HUES64 (cell line): Measurements from ENCODE around the gene GIPR.

Experiments used
- H3K27ac ChIP-seq: 2 replicates; pipeline ENCODE4 v1.7.0; 2013; ENCODE audit warnings: low read depth, low read length, inconsistent platforms
- H3K27me3 ChIP-seq: 2 replicates; pipeline ENCODE4 v1.6.1; 2013; ENCODE audit warnings: mild to moderate bottlenecking, low read length; ENCODE audit not compliant: insufficient read depth
- H3K36me3 ChIP-seq: 2 replicates; pipeline ENCODE4 v1.6.1; 2013; ENCODE audit warnings: mild to moderate bottlenecking, low read length; ENCODE audit not compliant: insufficient read depth
- H3K4me1 ChIP-seq: 2 replicates; pipeline ENCODE4 v1.6.1; 2013; ENCODE audit warnings: mild to moderate bottlenecking, low read length, moderate library complexity; ENCODE audit not compliant: insufficient read depth
- H3K4me3 ChIP-seq: 2 replicates; pipeline ENCODE4 v1.5.1; 2013; ENCODE audit warnings: mild to moderate bottlenecking, low read length, moderate library complexity
- H3K9ac ChIP-seq: 2 replicates; pipeline ENCODE4 v1.6.1; 2013; ENCODE audit warnings: mild to moderate bottlenecking, low read depth, low read length
- H3K9me3 ChIP-seq: 2 replicates; pipeline ENCODE4 v1.6.1; 2013; ENCODE audit warnings: low read depth, low read length; ENCODE audit not compliant: insufficient read depth
- WGBS: fragments of 150-250, 120-280 bp; methylation state at CpG from one replicate; pipeline ENCODE4 v1.1.7; 2013; ENCODE audit warnings: missing lambda C conversion rate; 5-methylcytosine and 5-hydroxymethylcytosine counted together

Gene GIPR

GRCh38 chr19:45693106-45693788 lies 25.2 kb downstream of the GIPR start:
- H3K27ac ChIP-seq = peak overlapping the region; percentile 84
- H3K36me3 ChIP-seq = peaks cover 54% of the 10 kb centered on the region
- peaks cover 3% of the 10 kb centered on the region; the same call in 1 of the 2 replicates for H3K4me1 ChIP-seq
- H3K4me3 ChIP-seq = peak overlapping the region; percentile 77
- WGBS = 6% methylated on average over 15 of the region's 22 CpGs
- peak overlapping the region; percentile 85 for H3K9ac ChIP-seq
- H3K27me3 ChIP-seq = no peaks in the 10 kb centered on the region
- H3K9me3 ChIP-seq = no peaks in the 10 kb centered on the region

GRCh38 chr19:45701676-45702075 lies 33.7 kb downstream of the GIPR start:
- Histone ChIP-seq H3K9me3 (no peaks in the 10 kb centered on the region), H3K27me3 (no peaks in the 10 kb centered on the region), H3K27ac (no peak overlapping the region), H3K4me1 (no peaks in the 10 kb centered on the region), H3K36me3 (peaks cover 60% of the 10 kb centered on the region), H3K4me3 (no peak overlapping the region), H3K9ac (no peak overlapping the region)
- WGBS = 97% methylated on average over 7 of the region's 7 CpGs

GRCh38 chr19:45705115-45705514 lies 37.1 kb downstream of the GIPR start:
- Histone ChIP-seq H3K27ac (no peak overlapping the region), H3K36me3 (peaks cover 34% of the 10 kb centered on the region), H3K4me3 (no peak overlapping the region), H3K9ac (no peak overlapping the region), H3K9me3 (no peaks in the 10 kb centered on the region), H3K4me1 (no peaks in the 10 kb centered on the region), H3K27me3 (no peaks in the 10 kb centered on the region)
- 88% methylated on average over 9 of the region's 9 CpGs for WGBS

GRCh38 chr19:45705710-45706415 lies 37.8 kb downstream of the GIPR start:
- H3K36me3 ChIP-seq = peaks cover 31% of the 10 kb centered on the region
- no peaks in the 10 kb centered on the region for H3K27me3 ChIP-seq
- no peak overlapping the region for H3K27ac ChIP-seq
- no peaks in the 10 kb centered on the region for H3K9me3 ChIP-seq
- 86% methylated on average over 12 of the region's 12 CpGs for WGBS
- H3K4me1 ChIP-seq = no peaks in the 10 kb centered on the region
- H3K9ac ChIP-seq = no peak overlapping the region
- H3K4me3 ChIP-seq = no peak overlapping the region

GRCh38 chr19:45710356-45711130 lies 42.5 kb downstream of the GIPR start:
- H3K36me3 ChIP-seq = peaks cover 22% of the 10 kb centered on the region
- 93% methylated on average over 5 of the region's 10 CpGs for WGBS
- H3K9ac ChIP-seq = no peak overlapping the region
- no peaks in the 10 kb centered on the region for H3K9me3 ChIP-seq
- no peak overlapping the region for H3K4me3 ChIP-seq
- H3K4me1 ChIP-seq = peaks cover 4% of the 10 kb centered on the region; the same call in 1 of the 2 replicates
- no peak overlapping the region for H3K27ac ChIP-seq
- H3K27me3 ChIP-seq = no peaks in the 10 kb centered on the region

GRCh38 chr19:45711851-45712698 lies 44.1 kb downstream of the GIPR start:
- Histone ChIP-seq H3K36me3 (peaks cover 22% of the 10 kb centered on the region), H3K27ac (no peak overlapping the region), H3K4me3 (no peak overlapping the region), H3K27me3 (no peaks in the 10 kb centered on the region), H3K9me3 (no peaks in the 10 kb centered on the region), H3K9ac (no peak overlapping the region), H3K4me1 (peaks cover 10% of the 10 kb centered on the region; the same call in 1 of the 2 replicates)
- WGBS = 95% methylated on average over 76 of the region's 76 CpGs

- no peak overlapping the region for H3K4me3 ChIP-seq
- H3K36me3 ChIP-seq = peaks cover 22% of the 10 kb centered on the region
- H3K9me3 ChIP-seq = no peaks in the 10 kb centered on the region
- WGBS = 96% methylated on average over 25 of the region's 25 CpGs
- H3K27ac ChIP-seq = no peak overlapping the region
- no peak overlapping the region for H3K9ac ChIP-seq
- no peaks in the 10 kb centered on the region for H3K27me3 ChIP-seq
- H3K4me1 ChIP-seq = peaks cover 10% of the 10 kb centered on the region; the same call in 1 of the 2 replicates
Measured at GRCh38 chr19:45712699-45713067, 44.7 kb downstream of the GIPR start.

GRCh38 chr19:45713141-45713540 lies 45.1 kb downstream of the GIPR start:
- Histone ChIP-seq H3K9ac (no peak overlapping the region), H3K4me1 (peaks cover 14% of the 10 kb centered on the region), H3K27me3 (no peaks in the 10 kb centered on the region), H3K4me3 (no peak overlapping the region), H3K9me3 (no peaks in the 10 kb centered on the region), H3K27ac (no peak overlapping the region), H3K36me3 (peaks cover 22% of the 10 kb centered on the region)
- WGBS = 96% methylated on average over 15 of the region's 15 CpGs

GRCh38 chr19:45715139-45715538 lies 47.1 kb downstream of the GIPR start:
- Histone ChIP-seq H3K36me3 (peaks cover 30% of the 10 kb centered on the region), H3K27me3 (no peaks in the 10 kb centered on the region), H3K4me1 (peaks cover 19% of the 10 kb centered on the region), H3K9me3 (no peaks in the 10 kb centered on the region), H3K4me3 (no peak overlapping the region), H3K27ac (no peak overlapping the region), H3K9ac (peak overlapping the region; percentile 45; the same call in 1 of the 2 replicates)
- 94% methylated on average over 3 of the region's 3 CpGs for WGBS

- H3K4me1 ChIP-seq = peaks cover 19% of the 10 kb centered on the region
- no peaks in the 10 kb centered on the region for H3K27me3 ChIP-seq
- peaks cover 32% of the 10 kb centered on the region for H3K36me3 ChIP-seq
- 5% methylated on average over 24 of the region's 24 CpGs for WGBS
- H3K4me3 ChIP-seq = peak overlapping the region; percentile 93
- H3K9ac ChIP-seq = peak overlapping the region; percentile 99
- peak overlapping the region; percentile 84 for H3K27ac ChIP-seq
- H3K9me3 ChIP-seq = no peaks in the 10 kb centered on the region
Measured at GRCh38 chr19:45716359-45717130, 48.5 kb downstream of the GIPR start.
